ENCODE data around the gene MANSC1.

DNA sequence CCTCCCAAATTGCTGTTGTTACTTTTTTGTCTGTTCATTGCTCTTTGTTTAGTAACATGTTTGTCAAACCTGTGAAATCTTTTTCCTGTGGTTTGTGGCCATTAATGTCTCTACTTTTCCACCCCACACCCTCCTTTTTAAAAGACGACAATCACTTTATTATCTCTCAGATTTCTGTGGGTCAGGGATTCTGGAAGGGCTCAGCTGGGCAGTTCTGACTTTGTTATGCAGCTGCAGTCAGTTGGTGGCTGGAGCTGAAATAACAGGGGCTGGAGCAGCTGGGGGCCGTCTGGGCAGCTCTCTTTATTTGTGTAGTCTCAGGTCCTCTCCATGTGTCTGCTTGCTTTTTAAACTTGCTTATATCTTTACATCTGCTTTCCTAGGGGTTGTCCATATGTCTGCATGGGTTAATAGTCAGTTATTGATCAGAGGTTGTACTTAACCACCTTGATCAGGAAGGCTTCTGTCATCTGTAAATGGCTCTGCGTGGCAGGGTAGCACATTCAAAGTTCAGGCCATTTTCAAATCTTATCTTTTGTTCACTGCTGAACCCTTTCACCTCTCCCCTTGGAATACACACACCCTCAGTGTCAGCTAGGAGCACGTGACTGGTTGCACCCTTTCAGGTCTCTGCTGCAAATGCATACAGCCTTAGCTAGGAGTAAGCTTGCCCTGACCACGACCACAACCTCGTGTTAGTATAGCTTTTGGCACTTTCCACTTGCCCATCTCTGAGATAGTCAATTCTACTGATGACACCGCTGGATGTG is 34.7 kb upstream of the MANSC1 start:
- TF ChIP-seq, protein P1, sequence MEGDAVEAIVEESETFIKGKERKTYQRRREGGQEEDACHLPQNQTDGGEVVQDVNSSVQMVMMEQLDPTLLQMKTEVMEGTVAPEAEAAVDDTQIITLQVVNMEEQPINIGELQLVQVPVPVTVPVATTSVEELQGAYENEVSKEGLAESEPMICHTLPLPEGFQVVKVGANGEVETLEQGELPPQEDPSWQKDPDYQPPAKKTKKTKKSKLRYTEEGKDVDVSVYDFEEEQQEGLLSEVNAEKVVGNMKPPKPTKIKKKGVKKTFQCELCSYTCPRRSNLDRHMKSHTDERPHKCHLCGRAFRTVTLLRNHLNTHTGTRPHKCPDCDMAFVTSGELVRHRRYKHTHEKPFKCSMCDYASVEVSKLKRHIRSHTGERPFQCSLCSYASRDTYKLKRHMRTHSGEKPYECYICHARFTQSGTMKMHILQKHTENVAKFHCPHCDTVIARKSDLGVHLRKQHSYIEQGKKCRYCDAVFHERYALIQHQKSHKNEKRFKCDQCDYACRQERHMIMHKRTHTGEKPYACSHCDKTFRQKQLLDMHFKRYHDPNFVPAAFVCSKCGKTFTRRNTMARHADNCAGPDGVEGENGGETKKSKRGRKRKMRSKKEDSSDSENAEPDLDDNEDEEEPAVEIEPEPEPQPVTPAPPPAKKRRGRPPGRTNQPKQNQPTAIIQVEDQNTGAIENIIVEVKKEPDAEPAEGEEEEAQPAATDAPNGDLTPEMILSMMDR (IDR thresholded peaks at IDR 0.05; ENCODE audit: insufficient read depth, low read depth, low read length) = no peak
- no peak for TF ChIP-seq EZH2 (IDR thresholded peaks at IDR 0.05; ENCODE audit: insufficient read depth, low read length)

All from astrocyte (in vitro differentiated cells and primary cell).